ENCODE data around the gene MMP20. TPM values are rescaled to one million over a fixed set of nuclear protein-coding genes. Genes with fewer than 3 reads are reported as not detected.
A peak's percentile ranks its signal among the peaks of the same experiment; 100 is the strongest.

Gene MMP20
- total and polyA plus RNA-seq, 2 experiments from 2014 or later, result not detected

DNA sequence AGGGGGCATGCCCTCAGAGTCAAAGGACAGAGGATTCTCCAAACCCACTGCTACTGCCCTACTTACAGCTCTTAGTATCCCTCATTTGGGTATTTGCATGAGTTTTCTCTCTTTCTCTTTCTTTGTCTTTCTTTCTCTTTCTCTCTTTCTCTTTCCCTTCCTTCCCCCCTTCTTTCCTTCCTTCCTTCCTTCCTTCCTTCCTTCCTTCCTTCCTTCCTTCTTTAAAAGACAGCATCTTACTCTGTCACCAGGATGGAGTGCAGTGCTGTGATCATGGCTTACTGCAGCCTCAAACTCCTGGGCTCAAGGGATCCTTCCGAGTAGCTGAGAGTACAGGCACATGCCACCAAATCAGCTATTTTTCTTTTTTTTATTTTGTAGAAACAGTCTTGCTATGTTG, 80.5 kb downstream of the MMP20 start:
- no peaks in the 10 kb centered on the region for H3K4me1 ChIP-seq (ENCODE audit: low read depth)
- TF ChIP-seq, protein P1, sequence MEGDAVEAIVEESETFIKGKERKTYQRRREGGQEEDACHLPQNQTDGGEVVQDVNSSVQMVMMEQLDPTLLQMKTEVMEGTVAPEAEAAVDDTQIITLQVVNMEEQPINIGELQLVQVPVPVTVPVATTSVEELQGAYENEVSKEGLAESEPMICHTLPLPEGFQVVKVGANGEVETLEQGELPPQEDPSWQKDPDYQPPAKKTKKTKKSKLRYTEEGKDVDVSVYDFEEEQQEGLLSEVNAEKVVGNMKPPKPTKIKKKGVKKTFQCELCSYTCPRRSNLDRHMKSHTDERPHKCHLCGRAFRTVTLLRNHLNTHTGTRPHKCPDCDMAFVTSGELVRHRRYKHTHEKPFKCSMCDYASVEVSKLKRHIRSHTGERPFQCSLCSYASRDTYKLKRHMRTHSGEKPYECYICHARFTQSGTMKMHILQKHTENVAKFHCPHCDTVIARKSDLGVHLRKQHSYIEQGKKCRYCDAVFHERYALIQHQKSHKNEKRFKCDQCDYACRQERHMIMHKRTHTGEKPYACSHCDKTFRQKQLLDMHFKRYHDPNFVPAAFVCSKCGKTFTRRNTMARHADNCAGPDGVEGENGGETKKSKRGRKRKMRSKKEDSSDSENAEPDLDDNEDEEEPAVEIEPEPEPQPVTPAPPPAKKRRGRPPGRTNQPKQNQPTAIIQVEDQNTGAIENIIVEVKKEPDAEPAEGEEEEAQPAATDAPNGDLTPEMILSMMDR (IDR thresholded peaks at IDR 0.05; ENCODE audit: low read depth, low read length), result no peak
- H3K27ac ChIP-seq, result no peak overlapping the region
- no peaks in the 10 kb centered on the region for H3K36me3 ChIP-seq
- H3K27me3 ChIP-seq, result no peaks in the 10 kb centered on the region
- H3K9me3 ChIP-seq (ENCODE audit: low read depth), result no peaks in the 10 kb centered on the region
- no peak overlapping the region for H3K4me3 ChIP-seq
- DNase-seq (ENCODE audit: low read depth in 1 of 2, low spot score in 1 of 2), result no peak

GRCh38 chr11:102539567-102539966, 85.6 kb downstream of the MMP20 start:
- Histone ChIP-seq H3K9me3 (ENCODE audit: low read depth) (no peaks in the 10 kb centered on the region), H3K4me3 (no peak overlapping the region), H3K36me3 (no peaks in the 10 kb centered on the region), H3K4me1 (ENCODE audit: low read depth) (no peaks in the 10 kb centered on the region), H3K27ac (no peak overlapping the region), H3K27me3 (no peaks in the 10 kb centered on the region)
- DNase-seq (ENCODE audit: low read depth in 1 of 2, low spot score in 1 of 2), result no peak
- TF ChIP-seq, protein P1 (IDR thresholded peaks at IDR 0.05; ENCODE audit: low read depth, low read length), result no peak

DNA sequence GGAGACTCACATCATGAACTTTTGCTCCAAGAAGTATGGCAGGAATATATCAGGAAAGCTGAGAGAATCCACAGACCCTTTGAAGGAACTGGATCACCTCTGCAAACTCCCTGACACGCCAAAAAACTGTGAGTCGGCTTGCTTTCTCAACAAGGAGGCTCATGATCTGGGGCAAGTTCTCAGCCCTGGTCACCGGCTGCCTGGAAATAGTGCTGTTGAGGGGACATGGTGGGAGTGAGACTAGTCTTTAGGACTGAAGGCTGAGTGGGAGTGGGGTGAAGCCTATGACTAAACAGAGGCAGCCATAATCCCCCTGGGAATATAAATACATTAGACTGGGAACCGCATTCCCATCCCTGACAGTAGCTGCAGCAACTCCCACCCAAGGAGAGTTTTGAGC, 86.2 kb downstream of the MMP20 start:
- H3K27ac ChIP-seq, result no peak overlapping the region
- no peak for DNase-seq (ENCODE audit: low read depth in 1 of 2, low spot score in 1 of 2)
- H3K9me3 ChIP-seq (ENCODE audit: low read depth), result no peaks in the 10 kb centered on the region

GRCh38 chr11:102534261-102534872, 90.8 kb downstream of the MMP20 start:
- Histone ChIP-seq H3K27ac (no peak overlapping the region), H3K36me3 (no peaks in the 10 kb centered on the region), H3K27me3 (no peaks in the 10 kb centered on the region)

More for the DNA sequence above, 86.2 kb downstream of the MMP20 start:
- Histone ChIP-seq H3K4me3 (no peak overlapping the region), H3K36me3 (no peaks in the 10 kb centered on the region), H3K27me3 (no peaks in the 10 kb centered on the region), H3K4me1 (ENCODE audit: low read depth) (no peaks in the 10 kb centered on the region)
- TF ChIP-seq, protein P1 (IDR thresholded peaks at IDR 0.05; ENCODE audit: low read depth, low read length), result no peak

DNA sequence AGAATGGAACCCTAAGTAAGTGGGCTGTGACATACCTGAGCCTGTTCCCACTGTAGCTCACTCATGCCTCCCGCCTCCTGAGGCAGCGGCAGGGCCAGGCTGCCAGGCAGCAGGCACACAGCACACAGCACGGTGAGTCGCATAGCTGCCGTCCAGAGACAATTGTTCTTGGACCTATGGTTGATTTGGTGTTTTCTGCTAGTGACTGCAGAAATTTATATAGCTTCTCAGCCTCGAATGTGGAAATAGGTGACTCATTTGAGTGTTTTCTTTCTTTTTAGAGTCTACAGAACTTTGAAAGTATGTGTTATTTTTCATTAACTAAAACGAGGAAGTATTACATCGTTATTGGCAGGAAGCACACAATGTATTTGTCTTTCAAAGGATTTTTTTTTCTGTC, 94.6 kb downstream of the MMP20 start, which contains the start of gene MMP7:
MMP7 (minus strand) TSS at position 190 of the 400 bp plus-strand sequence; CDS start at position 143, 47 bp downstream.
- peaks cover 4% of the 10 kb centered on the region for H3K4me1 ChIP-seq (ENCODE audit: low read depth)
- no peak within 1 kb of the TSS for H3K4me3 ChIP-seq
- TF ChIP-seq, protein P1 (IDR thresholded peaks at IDR 0.05; ENCODE audit: low read depth, low read length), result no peak
- H3K36me3 ChIP-seq, result no peaks in the 10 kb centered on the region
- H3K9me3 ChIP-seq (ENCODE audit: low read depth), result no peaks in the 10 kb centered on the region
- peak in 1 of 2 donors; percentile 38 for DNase-seq (ENCODE audit: low read depth in 1 of 2, low spot score in 1 of 2)
- no peak within 1 kb of the TSS for H3K27ac ChIP-seq
- no peaks in the 10 kb centered on the region for H3K27me3 ChIP-seq

More at GRCh38 chr11:102534261-102534872, 90.8 kb downstream of the MMP20 start:
- DNase-seq (ENCODE audit: low read depth in 1 of 2, low spot score in 1 of 2), result no peak
- no peaks in the 10 kb centered on the region for H3K4me1 ChIP-seq (ENCODE audit: low read depth)
- no peaks in the 10 kb centered on the region for H3K9me3 ChIP-seq (ENCODE audit: low read depth)
- H3K4me3 ChIP-seq, result no peak overlapping the region
- TF ChIP-seq, protein P1 (IDR thresholded peaks at IDR 0.05; ENCODE audit: low read depth, low read length), result peak; percentile 15

Data from cardiac muscle cell (in vitro differentiated cells and primary cell).